Bronchial epithelial cell (primary cell): Measurements from ENCODE around the gene ADAMTS14. TPM values are rescaled to one million over a fixed set of nuclear protein-coding genes. Genes with fewer than 3 reads are reported as not detected.

Experiments
- DNase-seq: peaks from one replicate; pipeline ENCODE4 v3.0.0-alpha.2; 2010; ENCODE audit warnings: low read depth
- FAIRE-seq: peaks from 2 replicates; lab custom pipeline; 2011; peaks lifted over from hg19 to GRCh38; lab: Jason Lieb, UNC
- H3K27me3 ChIP-seq: 2 replicates; pipeline ENCODE4 v1.5.1; 2011; ENCODE audit warnings: low read length; ENCODE audit not compliant: control insufficient read depth, insufficient read depth
- H3K36me3 ChIP-seq: 2 replicates; pipeline ENCODE4 v1.5.1; 2011; ENCODE audit warnings: low read length; ENCODE audit not compliant: control insufficient read depth, insufficient read depth
- H3K4me3 ChIP-seq: 2 replicates; pipeline ENCODE4 v1.5.1; 2011; ENCODE audit warnings: mild to moderate bottlenecking, low read depth, low read length, control low read depth
- total RNA-seq: library from RNA; depleted of rRNA; stranded (reverse); fragments of >200 nt; gene quantifications from 2 replicates; pipeline ENCODE4 v1.2.1, GENCODE V29; 2014
- TF ChIP-seq, protein P1 (sequence below): IDR thresholded peaks from 2 replicates; pipeline ENCODE4 v1.5.1; 2011; ENCODE audit warnings: mild to moderate bottlenecking, moderate library complexity, low read length, control low read depth, inconsistent platforms; ENCODE audit not compliant: insufficient read depth, severe bottlenecking

Gene ADAMTS14
- total RNA-seq, 1 donor from 2014 or later = 0.26 TPM

DNA sequence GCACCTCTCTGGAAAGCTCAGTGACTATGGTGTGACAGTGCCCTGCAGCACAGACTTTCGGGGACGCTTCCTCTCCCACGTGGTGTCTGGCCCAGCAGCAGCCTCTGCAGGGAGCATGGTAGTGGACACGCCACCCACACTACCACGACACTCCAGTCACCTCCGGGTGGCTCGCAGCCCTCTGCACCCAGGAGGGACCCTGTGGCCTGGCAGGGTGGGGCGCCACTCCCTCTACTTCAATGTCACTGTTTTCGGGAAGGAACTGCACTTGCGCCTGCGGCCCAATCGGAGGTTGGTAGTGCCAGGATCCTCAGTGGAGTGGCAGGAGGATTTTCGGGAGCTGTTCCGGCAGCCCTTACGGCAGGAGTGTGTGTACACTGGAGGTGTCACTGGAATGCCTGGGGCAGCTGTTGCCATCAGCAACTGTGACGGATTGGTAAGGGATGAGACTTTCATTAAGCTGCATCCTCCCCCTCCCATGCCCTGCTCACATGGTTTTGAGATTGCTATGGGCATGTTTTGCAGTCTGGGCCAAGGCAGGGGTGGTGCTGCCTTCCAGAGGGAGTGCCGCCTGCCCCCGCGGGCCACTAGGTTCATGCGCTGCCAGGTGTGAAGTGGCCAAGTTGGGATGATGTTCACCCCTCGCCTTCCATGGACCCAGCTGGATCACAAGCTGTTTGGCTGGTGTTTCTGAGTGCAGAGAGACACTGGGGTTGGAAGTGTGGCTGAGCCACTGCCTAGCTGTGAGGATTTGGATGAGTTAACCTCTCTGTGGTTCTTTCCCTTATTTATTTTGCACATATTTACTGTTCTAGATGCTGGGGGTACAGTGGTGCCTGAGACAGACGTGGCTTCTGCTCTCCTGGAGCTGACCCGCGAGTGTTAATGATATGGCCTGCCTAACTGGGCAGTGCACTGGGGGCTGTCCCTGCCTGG lies 2.5 kb downstream of the ADAMTS14 start:
- no peak overlapping the region for H3K4me3 ChIP-seq
- TF ChIP-seq, protein P1, sequence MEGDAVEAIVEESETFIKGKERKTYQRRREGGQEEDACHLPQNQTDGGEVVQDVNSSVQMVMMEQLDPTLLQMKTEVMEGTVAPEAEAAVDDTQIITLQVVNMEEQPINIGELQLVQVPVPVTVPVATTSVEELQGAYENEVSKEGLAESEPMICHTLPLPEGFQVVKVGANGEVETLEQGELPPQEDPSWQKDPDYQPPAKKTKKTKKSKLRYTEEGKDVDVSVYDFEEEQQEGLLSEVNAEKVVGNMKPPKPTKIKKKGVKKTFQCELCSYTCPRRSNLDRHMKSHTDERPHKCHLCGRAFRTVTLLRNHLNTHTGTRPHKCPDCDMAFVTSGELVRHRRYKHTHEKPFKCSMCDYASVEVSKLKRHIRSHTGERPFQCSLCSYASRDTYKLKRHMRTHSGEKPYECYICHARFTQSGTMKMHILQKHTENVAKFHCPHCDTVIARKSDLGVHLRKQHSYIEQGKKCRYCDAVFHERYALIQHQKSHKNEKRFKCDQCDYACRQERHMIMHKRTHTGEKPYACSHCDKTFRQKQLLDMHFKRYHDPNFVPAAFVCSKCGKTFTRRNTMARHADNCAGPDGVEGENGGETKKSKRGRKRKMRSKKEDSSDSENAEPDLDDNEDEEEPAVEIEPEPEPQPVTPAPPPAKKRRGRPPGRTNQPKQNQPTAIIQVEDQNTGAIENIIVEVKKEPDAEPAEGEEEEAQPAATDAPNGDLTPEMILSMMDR = no peak
- FAIRE-seq = no peak
- no peak for DNase-seq
- peaks cover 22% of the 10 kb centered on the region for H3K27me3 ChIP-seq
- no peaks in the 10 kb centered on the region for H3K36me3 ChIP-seq

DNA sequence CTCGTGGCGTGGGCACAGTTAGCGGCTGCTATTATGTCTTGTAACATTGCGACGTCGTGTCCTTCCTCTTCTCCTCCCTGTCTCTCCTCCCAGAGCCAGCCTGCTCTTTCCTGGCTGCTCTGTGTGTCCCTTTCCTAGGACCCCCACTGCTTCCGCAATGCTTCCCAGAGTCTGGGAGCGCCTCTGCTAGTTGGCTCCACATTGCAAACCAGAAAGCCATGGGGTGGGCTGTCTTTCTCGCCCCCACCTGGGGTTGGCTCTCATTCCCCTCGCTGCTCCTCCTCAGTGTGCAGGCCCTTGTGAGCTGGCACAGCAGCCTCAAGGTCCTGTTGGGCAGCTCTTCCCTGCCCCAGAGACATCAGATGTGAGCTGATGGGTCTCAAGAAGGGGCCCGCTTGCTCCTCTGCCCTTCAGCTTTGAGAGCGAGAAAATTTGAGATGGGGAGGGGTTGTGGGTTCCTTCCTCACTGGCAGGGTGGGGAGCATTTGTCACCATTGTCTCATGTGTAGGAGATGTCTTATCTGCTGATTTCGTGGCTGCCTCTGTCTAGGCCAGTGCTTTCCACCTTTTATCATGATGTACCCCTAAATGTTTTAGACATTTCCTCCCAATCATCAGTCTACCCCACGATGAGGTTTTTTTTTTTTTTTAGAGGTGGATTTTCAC lies 3.3 kb downstream of the ADAMTS14 start:
- TF ChIP-seq, protein P1 = no peak
- no peak overlapping the region for H3K4me3 ChIP-seq
- no peaks in the 10 kb centered on the region for H3K36me3 ChIP-seq
- peaks cover 22% of the 10 kb centered on the region for H3K27me3 ChIP-seq
- FAIRE-seq = no peak
- DNase-seq = no peak

DNA sequence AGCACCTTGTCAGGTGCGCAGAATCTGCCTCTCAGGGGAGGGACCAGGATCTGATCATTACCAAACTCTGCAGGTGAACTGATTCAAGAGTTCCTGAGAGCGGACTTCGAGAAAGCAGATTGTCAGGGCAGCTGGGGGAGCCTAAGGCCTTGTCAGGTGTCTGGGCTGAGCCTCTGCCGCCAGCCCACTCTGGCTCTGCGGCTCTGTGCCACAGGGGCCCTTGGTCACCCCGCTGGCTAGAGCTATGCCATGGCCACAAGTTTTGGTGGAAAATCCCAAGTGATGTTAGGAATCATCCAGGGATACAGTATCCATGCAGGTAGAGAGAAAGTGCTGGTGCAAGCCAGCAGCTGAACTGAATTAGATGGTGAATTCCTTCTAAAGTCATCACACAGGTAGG lies 4.2 kb downstream of the ADAMTS14 start:
- peaks cover 21% of the 10 kb centered on the region for H3K27me3 ChIP-seq
- DNase-seq = no peak

DNA sequence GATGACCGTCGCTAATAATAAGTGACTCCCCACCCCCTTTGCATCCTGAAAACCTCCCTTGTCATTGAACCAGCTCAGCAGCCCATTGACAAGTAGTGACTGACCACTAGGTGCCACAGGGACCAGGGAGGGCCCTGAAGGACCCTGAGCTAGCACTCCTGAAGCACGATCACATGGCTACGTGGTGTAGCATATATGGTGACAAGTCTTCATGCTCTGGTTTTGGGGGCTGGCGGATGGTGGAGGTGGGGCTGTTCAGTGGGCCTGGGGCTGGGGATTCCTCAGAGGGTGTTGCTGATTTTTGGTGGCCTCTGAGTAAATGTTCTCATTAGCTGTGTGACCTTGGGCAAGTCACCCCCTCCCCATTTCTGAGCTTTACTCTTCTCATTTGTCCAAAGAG lies 4.7 kb downstream of the ADAMTS14 start:
- H3K36me3 ChIP-seq = no peaks in the 10 kb centered on the region
- TF ChIP-seq, protein P1 = no peak
- peaks cover 19% of the 10 kb centered on the region for H3K27me3 ChIP-seq
- FAIRE-seq = no peak
- no peak for DNase-seq
- no peak overlapping the region for H3K4me3 ChIP-seq

More for the DNA sequence above, 4.2 kb downstream of the ADAMTS14 start:
- H3K36me3 ChIP-seq = no peaks in the 10 kb centered on the region
- FAIRE-seq = no peak
- TF ChIP-seq, protein P1 = no peak
- H3K4me3 ChIP-seq = no peak overlapping the region

DNA sequence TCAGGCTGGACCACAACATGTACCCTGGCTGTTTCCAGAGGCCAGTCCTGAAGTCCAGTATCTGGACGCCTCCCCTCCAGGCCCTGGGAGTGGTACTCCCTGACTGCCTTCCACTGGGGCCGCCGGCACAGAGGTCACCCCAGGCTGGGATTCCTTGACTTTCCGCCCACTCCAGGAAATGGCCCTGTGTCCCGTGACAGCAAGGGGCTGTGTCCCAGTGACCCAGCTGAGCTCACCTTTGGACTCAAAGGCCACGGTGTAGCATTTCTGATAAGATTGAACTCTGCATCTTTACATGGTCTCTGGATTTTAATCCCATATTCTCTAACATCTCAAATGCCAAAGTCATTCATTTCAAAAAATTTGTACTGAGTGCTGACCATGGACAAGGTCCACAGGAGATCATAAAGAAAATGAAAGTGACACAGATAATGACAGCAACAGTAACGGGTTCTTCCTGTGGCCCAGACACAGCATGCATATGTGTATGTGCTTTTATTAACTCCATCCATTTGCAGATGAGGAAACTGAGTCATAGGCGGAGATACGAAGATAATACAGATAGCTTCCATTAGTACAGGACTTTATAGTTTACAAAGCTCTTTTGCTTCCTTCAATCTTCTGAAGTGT lies 5.4 kb downstream of the ADAMTS14 start:
- H3K4me3 ChIP-seq = no peak overlapping the region
- peaks cover 17% of the 10 kb centered on the region for H3K27me3 ChIP-seq
- TF ChIP-seq, protein P1 = no peak
- DNase-seq (no peak), FAIRE-seq (no peak)
- no peaks in the 10 kb centered on the region for H3K36me3 ChIP-seq
